AG04449 (cell line): ENCODE data around the gene SIPA1L2.

ENCODE experiments used
- CTCF ChIA-PET: fragments of 350-600 bp; formaldehyde crosslinking; extraction: SDS; loops from one replicate; lab custom pipeline; 2021; ENCODE audit warnings: antibody characterized with exemption; lab: Yijun Ruan, JAX
- POLR2A ChIA-PET: fragments of 400-600, 350-600 bp; formaldehyde crosslinking; extraction: SDS; loops from one replicate; lab custom pipeline; 2020; ENCODE audit warnings: antibody characterized with exemption, inconsistent platforms; lab: Yijun Ruan, JAX
- DNase-seq: peaks from one replicate; pipeline ENCODE4 v3.0.0-alpha.2; 2010; ENCODE audit warnings: low read depth, low spot score
- H3K4me3 ChIP-seq: 2 replicates; pipeline ENCODE4 v1.5.1; 2011; ENCODE audit warnings: low read depth, mild to moderate bottlenecking, control low read depth, low read length
- TF ChIP-seq, protein P1 (sequence below): IDR thresholded peaks from one replicate; pipeline ENCODE4 v1.5.1; 2011; ENCODE audit warnings: mild to moderate bottlenecking, moderate library complexity, low read length, control low read depth, inconsistent platforms; ENCODE audit not compliant: insufficient read depth; ENCODE audit errors: missing control alignments

SIPA1L2 gene

DNA sequence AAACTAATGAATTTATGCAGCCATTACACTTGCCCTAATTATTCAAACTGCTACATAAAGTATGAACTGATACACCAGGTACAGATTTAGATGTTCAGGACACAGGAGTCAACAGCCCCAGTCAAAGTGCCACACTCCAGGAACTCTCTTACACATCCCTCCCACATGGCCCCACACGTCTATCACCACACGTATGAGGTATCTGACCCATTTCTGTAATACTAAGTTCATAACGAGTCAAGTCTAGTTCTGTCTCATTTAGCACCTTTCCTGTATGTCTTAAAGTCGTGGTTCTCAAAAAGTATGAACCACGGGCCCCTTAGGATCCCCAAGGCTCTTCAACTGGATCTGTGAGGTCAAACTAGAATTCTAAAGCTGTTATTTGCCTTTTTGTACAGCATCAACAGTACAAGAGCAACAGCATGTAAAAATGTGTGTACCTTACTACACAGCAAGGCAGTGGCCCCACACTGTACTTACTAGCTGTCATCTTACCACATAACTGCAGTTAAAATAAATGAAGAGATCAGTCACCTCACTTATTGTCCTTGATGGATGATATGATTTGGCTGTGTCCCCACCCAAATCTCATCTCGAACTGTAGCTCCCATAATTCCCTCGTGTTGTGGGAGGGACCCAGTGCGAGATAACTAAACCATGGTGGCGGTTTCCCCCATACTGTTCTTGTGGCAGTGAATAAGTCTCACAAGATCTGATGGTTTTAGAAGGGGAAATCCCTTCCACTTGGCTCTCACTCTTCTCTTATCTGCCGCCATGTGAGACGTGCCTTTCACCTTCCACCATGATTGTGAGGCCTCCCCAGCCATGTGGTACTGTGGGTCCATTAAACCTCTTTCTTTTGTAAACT, 42.6 kb downstream of the SIPA1L2 start:
- H3K4me3 ChIP-seq = no peak overlapping the region
- POLR2A ChIA-PET = no interaction called here
- CTCF ChIA-PET = no interaction called here
- no peak for DNase-seq
- TF ChIP-seq, protein P1, sequence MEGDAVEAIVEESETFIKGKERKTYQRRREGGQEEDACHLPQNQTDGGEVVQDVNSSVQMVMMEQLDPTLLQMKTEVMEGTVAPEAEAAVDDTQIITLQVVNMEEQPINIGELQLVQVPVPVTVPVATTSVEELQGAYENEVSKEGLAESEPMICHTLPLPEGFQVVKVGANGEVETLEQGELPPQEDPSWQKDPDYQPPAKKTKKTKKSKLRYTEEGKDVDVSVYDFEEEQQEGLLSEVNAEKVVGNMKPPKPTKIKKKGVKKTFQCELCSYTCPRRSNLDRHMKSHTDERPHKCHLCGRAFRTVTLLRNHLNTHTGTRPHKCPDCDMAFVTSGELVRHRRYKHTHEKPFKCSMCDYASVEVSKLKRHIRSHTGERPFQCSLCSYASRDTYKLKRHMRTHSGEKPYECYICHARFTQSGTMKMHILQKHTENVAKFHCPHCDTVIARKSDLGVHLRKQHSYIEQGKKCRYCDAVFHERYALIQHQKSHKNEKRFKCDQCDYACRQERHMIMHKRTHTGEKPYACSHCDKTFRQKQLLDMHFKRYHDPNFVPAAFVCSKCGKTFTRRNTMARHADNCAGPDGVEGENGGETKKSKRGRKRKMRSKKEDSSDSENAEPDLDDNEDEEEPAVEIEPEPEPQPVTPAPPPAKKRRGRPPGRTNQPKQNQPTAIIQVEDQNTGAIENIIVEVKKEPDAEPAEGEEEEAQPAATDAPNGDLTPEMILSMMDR = no peak

GRCh38 chr1:232586679-232587078, 43.3 kb downstream of the SIPA1L2 start:
- ChIA-PET POLR2A (no interaction called here), CTCF (no interaction called here)
- TF ChIP-seq, protein P1 = no peak
- H3K4me3 ChIP-seq = no peak overlapping the region
- no peak for DNase-seq

DNA sequence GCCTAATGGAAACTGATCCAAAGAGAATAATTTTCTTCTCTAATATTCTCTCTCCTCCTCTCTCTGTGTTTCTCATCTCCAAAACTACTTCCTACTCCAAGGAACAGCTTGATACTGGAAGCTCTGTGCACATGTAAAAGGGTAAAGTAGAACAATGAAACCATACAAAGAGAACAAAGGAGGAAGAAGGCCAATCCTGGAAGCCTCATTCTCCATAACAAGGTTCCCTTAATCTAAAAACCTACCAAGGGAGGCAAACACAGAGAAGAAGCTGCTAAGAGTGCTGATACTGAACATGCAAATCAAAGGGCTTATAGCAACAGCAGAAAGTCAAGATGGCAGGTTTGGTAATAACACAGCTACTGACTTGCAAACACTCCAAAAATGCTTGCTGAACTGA, 44.4 kb downstream of the SIPA1L2 start:
- TF ChIP-seq, protein P1 = no peak
- no peak overlapping the region for H3K4me3 ChIP-seq
- ChIA-PET POLR2A (no interaction called here), CTCF (no interaction called here)
- DNase-seq = no peak

GRCh38 chr1:232581932-232582331, 48.0 kb downstream of the SIPA1L2 start:
- ChIA-PET POLR2A (no interaction called here), CTCF (no interaction called here)
- DNase-seq = no peak
- no peak overlapping the region for H3K4me3 ChIP-seq
- TF ChIP-seq, protein P1 = no peak
